SK-N-SH (cell line): ENCODE results near the gene ADORA2A. TPM values are rescaled to one million over a fixed set of nuclear protein-coding genes. Genes with fewer than 3 reads are reported as not detected.

Experiments used
- CTCF ChIA-PET: fragments of 300-600, 350-600 bp; formaldehyde crosslinking; extraction: SDS; loops from one replicate; lab custom pipeline; 2021; lab: Yijun Ruan, JAX
- POLR2A ChIA-PET: fragments of 350-600 bp; sonication (Branson Sonifier 250); formaldehyde crosslinking; extraction: SDS; loops from one replicate; lab custom pipeline; 2020; ENCODE audit warnings: antibody characterized with exemption, inconsistent platforms; lab: Yijun Ruan, JAX
- DNase-seq: peaks from one replicate; pipeline ENCODE4 v3.0.0; 2012
- H2AFZ ChIP-seq: fragments of 200-600 bp; sonication (generic); 2 replicates; pipeline ENCODE4 v1.8.1; 2016; ENCODE audit warnings: antibody characterized with exemption, mild to moderate bottlenecking, low read depth
- H3F3A ChIP-seq: fragments of 200-600 bp; sonication (generic); replicated peaks from 2 replicates; pipeline ENCODE3; 2016; ENCODE audit warnings: antibody characterized with exemption, mild to moderate bottlenecking; ENCODE audit not compliant: insufficient read depth
- H3K27ac ChIP-seq, 2 experiments: fragments of 200-500 bp in 1 of 2; fragments of 200-600 bp in 1 of 2; sonication (Bioruptor generic) in 1 of 2; sonication (generic), shearing (Covaris generic) in 1 of 2; 2 replicates each; pipeline versions ENCODE4 v1.5.1 to v1.6.1; 2014 to 2016; ENCODE audit warnings: low read depth in 2 of 2, inconsistent platforms in 1 of 2, low read length in 1 of 2, mild to moderate bottlenecking in 1 of 2, mixed read lengths in 1 of 2
- H3K27me3 ChIP-seq: fragments of 200-600 bp; sonication (generic), shearing (Covaris generic); 2 replicates; pipeline ENCODE4 v1.6.1; 2016; ENCODE audit warnings: mixed run types; ENCODE audit not compliant: insufficient read depth
- H3K36me3 ChIP-seq, 2 experiments: fragments of 200-500 bp in 1 of 2; fragments of 200-600 bp in 1 of 2; sonication (Bioruptor generic) in 1 of 2; sonication (generic) in 1 of 2; replicated peaks in 1 of 2; 2 replicates each; pipeline versions ENCODE3 to v1.5.1; 2014 to 2016; ENCODE audit warnings: low read length in 1 of 2, mild to moderate bottlenecking in 1 of 2; ENCODE audit not compliant: insufficient read depth in 2 of 2, control insufficient read depth in 1 of 2
- H3K4me1 ChIP-seq, 2 experiments: fragments of 200-500 bp in 1 of 2; fragments of 200-600 bp in 1 of 2; sonication (Bioruptor generic) in 1 of 2; sonication (generic), shearing (Covaris generic) in 1 of 2; 2 replicates each; pipeline versions ENCODE4 v1.5.1 to v1.6.1; 2014 to 2016; ENCODE audit warnings: low read depth in 1 of 2, low read length in 1 of 2, mixed run types in 1 of 2; ENCODE audit not compliant: insufficient read depth in 2 of 2, control insufficient read depth in 1 of 2
- H3K4me2 ChIP-seq: fragments of 200-600 bp; sonication (generic), shearing (Covaris generic); 2 replicates; pipeline ENCODE4 v1.6.1; 2017; ENCODE audit warnings: mixed run types
- H3K4me3 ChIP-seq, 2 experiments: fragments of 200-500 bp in 1 of 2; fragments of 200-600 bp in 1 of 2; sonication (Bioruptor generic) in 1 of 2; sonication (generic), shearing (Covaris generic) in 1 of 2; 2 replicates each; pipeline versions ENCODE4 v1.5.1 to v1.8.1; 2014 to 2016; ENCODE audit warnings: low read depth in 2 of 2, inconsistent platforms in 1 of 2, low read length in 1 of 2, mild to moderate bottlenecking in 1 of 2, mixed read lengths in 1 of 2, moderate library complexity in 1 of 2
- H3K79me2 ChIP-seq: fragments of 200-600 bp; sonication (generic); 2 replicates; pipeline ENCODE4 v1.8.1; 2017; ENCODE audit warnings: mild to moderate bottlenecking; ENCODE audit not compliant: insufficient read depth
- H3K9ac ChIP-seq: fragments of 200-600 bp; sonication (generic); 2 replicates; pipeline ENCODE4 v1.6.1; 2017; ENCODE audit warnings: mixed run types
- H3K9me2 ChIP-seq: fragments of 200-600 bp; sonication (generic); 2 replicates; pipeline ENCODE4 v1.6.1; 2017; ENCODE audit warnings: mixed run types
- H3K9me3 ChIP-seq: fragments of 200-600 bp; sonication (generic); 2 replicates; pipeline ENCODE4 v1.6.1; 2017; ENCODE audit warnings: mixed run types, mild to moderate bottlenecking, moderate library complexity
- H4K20me1 ChIP-seq: fragments of 200-600 bp; sonication (generic); 2 replicates; pipeline ENCODE4 v1.6.1; 2017; ENCODE audit warnings: mild to moderate bottlenecking, mixed run types; ENCODE audit not compliant: insufficient read depth
- ELF1 ChIP-seq: IDR thresholded peaks from 2 replicates; pipeline ENCODE4 v1.4.0; 2012
- EP300 ChIP-seq, 2 experiments: IDR thresholded peaks; 2 replicates each; pipeline versions ENCODE4 v1.4.0 to v1.6.1; 2012; ENCODE audit warnings: borderline replicate concordance in 1 of 2, low read depth in 1 of 2, low read length in 1 of 2
- EZH2phosphoT487 ChIP-seq: fragments of 200-600 bp; sonication (generic); IDR thresholded peaks from 2 replicates; pipeline ENCODE4 v1.6.1; 2017; ENCODE audit warnings: low read depth, mixed run types, mild to moderate bottlenecking, antibody characterized with exemption, moderate library complexity, borderline replicate concordance
- FOSL2 ChIP-seq: IDR thresholded peaks from 2 replicates; pipeline ENCODE4 v1.4.0; 2012; ENCODE audit warnings: low read depth, mild to moderate bottlenecking, moderate library complexity, borderline replicate concordance
- MXI1 ChIP-seq: IDR thresholded peaks from 2 replicates; pipeline ENCODE4 v1.6.1; 2012; ENCODE audit warnings: mild to moderate bottlenecking, low read depth, low read length, improper control_type of control experiment
- NFIC ChIP-seq: IDR thresholded peaks from 2 replicates; pipeline ENCODE4 v1.4.0; 2012; ENCODE audit warnings: borderline replicate concordance
- NRF1 ChIP-seq: IDR thresholded peaks from 2 replicates; pipeline ENCODE4 v1.6.1; 2012; ENCODE audit warnings: low read depth, mild to moderate bottlenecking, low read length
- POLR2AphosphoS5 ChIP-seq: IDR thresholded peaks from 2 replicates; pipeline ENCODE4 v1.6.1; 2012; ENCODE audit warnings: low read depth, low read length
- RAD21 ChIP-seq: IDR thresholded peaks from 2 replicates; pipeline ENCODE4 v1.6.1; 2012; ENCODE audit warnings: mild to moderate bottlenecking, low read length
- RCOR1 ChIP-seq: fragments of 150-350 bp; IDR thresholded peaks from 2 replicates; pipeline ENCODE4 v1.6.1; 2017; ENCODE audit warnings: antibody characterized with exemption, low read length
- RFX5 ChIP-seq: IDR thresholded peaks from 2 replicates; pipeline ENCODE4 v1.6.1; 2012; ENCODE audit warnings: mild to moderate bottlenecking, improper control_type of control experiment, low read length
- SIN3A ChIP-seq: IDR thresholded peaks from 2 replicates; pipeline ENCODE4 v1.6.1; 2012; ENCODE audit warnings: low read depth, mild to moderate bottlenecking, low read length, moderate library complexity, borderline replicate concordance
- TAF1 ChIP-seq: IDR thresholded peaks from 2 replicates; pipeline ENCODE4 v1.6.1; 2012; ENCODE audit warnings: low read depth, mild to moderate bottlenecking, low read length, moderate library complexity, borderline replicate concordance
- TCF12 ChIP-seq: IDR thresholded peaks from 2 replicates; pipeline ENCODE4 v1.4.0; 2012
- YY1 ChIP-seq: IDR thresholded peaks from 2 replicates; pipeline ENCODE4 v1.4.0; 2012; ENCODE audit warnings: low read depth, mild to moderate bottlenecking
- WGBS: methylation state at CpG from one replicate; pipeline ENCODE4 v1.1.6; 2017; ENCODE audit warnings: low lambda C conversion rate; 5-methylcytosine and 5-hydroxymethylcytosine counted together
- polyA plus RNA-seq, 3 experiments: library from polyadenylated mRNA; depleted of rRNA; stranded (reverse); fragments of >200 nt; gene quantifications; 2 replicates each; pipeline ENCODE4 v1.2.3, GENCODE V29; 2012
- TF ChIP-seq, protein P1 (sequence below): IDR thresholded peaks from 2 replicates; pipeline ENCODE4; 2012
- TF ChIP-seq, protein P2 (sequence below): IDR thresholded peaks from 2 replicates; pipeline ENCODE4 v1.4.0; 2012; ENCODE audit warnings: low read depth, borderline replicate concordance
- TF ChIP-seq, protein P3 (sequence below): fragments of 150-350 bp; IDR thresholded peaks from 2 replicates; pipeline ENCODE4 v1.6.1; 2016; ENCODE audit warnings: mild to moderate bottlenecking, low read depth, low read length
- TF ChIP-seq, protein P4 (sequence below): fragments of 150-350 bp; IDR thresholded peaks from 2 replicates; pipeline ENCODE4 v1.6.1; 2017; ENCODE audit warnings: antibody characterized with exemption, low read length, low read depth, borderline replicate concordance

ADORA2A gene
- polyA plus RNA-seq, 1 of the 3 experiments (the other 2 are of a cell fraction) = 9.3 TPM

DNA sequence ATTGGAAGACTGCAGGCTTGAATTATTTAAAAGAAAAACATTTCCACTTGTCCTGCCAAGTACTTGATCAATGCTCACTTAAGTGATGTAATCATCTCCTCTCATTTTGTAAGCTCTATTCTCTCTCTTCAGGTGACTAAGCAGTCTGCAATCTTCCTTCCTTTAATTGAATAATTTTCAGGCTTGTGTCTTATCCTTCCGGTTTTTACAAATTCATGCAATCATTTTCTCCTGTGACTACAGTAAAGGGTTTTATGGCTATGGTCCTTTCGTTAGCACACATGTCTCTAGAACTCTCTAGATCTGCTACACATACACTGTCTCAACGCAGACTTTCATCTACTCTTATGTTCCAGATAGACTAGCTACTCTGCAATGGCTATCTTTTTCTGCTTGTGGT lies 55.2 kb downstream of the ADORA2A start (continued):
- TF ChIP-seq, protein P1, sequence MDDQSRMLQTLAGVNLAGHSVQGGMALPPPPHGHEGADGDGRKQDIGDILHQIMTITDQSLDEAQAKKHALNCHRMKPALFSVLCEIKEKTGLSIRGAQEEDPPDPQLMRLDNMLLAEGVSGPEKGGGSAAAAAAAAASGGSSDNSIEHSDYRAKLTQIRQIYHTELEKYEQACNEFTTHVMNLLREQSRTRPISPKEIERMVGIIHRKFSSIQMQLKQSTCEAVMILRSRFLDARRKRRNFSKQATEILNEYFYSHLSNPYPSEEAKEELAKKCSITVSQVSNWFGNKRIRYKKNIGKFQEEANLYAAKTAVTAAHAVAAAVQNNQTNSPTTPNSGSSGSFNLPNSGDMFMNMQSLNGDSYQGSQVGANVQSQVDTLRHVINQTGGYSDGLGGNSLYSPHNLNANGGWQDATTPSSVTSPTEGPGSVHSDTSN = peak; percentile 49; the same call in 1 of the 2 replicates
- peak; percentile 42; the same call in 1 of the 2 replicates for TF ChIP-seq NFIC

DNA sequence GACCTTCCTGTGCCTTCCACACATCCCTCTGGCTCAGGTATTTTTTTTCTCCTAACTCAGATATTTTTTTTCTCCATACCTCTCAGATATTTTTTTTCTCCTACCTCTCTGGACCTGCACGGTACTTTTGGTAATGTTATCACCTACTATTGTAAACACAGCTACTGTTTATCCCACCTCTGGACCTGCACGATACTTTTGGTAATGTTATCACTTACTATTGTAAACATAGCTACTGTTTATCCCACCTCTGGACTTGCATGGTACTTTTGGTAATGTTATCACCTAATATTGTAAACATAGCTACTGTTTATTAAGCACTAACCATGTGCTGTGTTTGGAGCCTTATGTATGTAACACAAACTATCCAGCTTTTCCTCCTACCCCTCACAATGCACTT lies 55.6 kb downstream of the ADORA2A start:
- POLR2A ChIA-PET = no interaction called here
- CTCF ChIA-PET = interaction anchor here (0.9 to 1.2 kb wide), 3 partner anchors 14 to 59 kb away, joined by 3 read pairs; no protein-coding TSS in a partner anchor

DNA sequence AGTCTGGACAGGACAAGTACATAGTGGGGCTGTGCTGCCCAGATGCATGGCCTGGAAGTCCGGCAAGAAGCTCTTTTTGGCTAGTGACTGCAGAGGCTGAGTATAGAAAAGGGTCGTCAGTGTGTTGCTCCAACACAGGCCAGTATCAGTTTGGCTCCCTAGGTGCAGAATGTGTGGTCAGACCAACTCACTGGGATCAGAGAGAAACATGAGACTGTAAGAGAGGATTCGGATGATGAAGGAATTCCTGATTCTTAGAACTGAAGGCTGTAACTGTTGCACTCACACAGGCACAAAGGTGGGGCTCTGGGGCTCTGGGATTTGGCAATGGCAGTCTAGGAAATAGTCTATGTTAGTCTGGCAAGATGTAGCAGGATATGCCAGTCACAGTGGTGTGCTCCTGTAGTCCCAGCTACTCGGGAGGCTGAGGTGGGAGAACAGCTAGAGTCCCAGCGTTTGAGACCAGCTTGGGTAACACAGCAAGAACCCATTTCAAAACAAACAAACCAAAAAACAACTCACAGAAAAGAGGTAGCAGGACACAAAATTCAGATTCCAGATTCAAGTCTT lies 56.7 kb downstream of the ADORA2A start:
- Histone ChIP-seq H3K4me1 (peaks cover 0 to 42% of the 10 kb centered on the region in 2 experiments; a peak in 3 of 4 replicates), H3K36me3 (no peaks in the 10 kb centered on the region), H3K4me2 (no peak overlapping the region), H3F3A (peaks cover 66% of the 10 kb centered on the region), H3K9me2 (no peaks in the 10 kb centered on the region), H3K9me3 (no peaks in the 10 kb centered on the region), H3K4me3 (no peak overlapping the region), H4K20me1 (no peaks in the 10 kb centered on the region), H3K27me3 (no peaks in the 10 kb centered on the region), H3K9ac (no peak overlapping the region), H3K79me2 (no peaks in the 10 kb centered on the region), H2AFZ (peak overlapping the region; percentile 42; the same call in 1 of the 2 replicates), H3K27ac (0 out of 4 replicates have a peak overlapping the region, but pooled peaks of 1 of the 2 experiments have one; percentile 4)
- no peak for DNase-seq
- POLR2A ChIA-PET = no interaction called here
- TF ChIP-seq RAD21 (no peak), TCF12 (no peak), YY1 (no peak), POLR2AphosphoS5 (no peak), ELF1 (no peak), NFIC (no peak), EP300 (IDR thresholded peaks at IDR 0.05; ENCODE audit: borderline replicate concordance in 1 of 2, low read depth in 1 of 2, low read length in 1 of 2) (no peak), NRF1 (no peak), SIN3A (no peak), RFX5 (no peak), TAF1 (no peak), FOSL2 (no peak)
- TF ChIP-seq, protein P2, sequence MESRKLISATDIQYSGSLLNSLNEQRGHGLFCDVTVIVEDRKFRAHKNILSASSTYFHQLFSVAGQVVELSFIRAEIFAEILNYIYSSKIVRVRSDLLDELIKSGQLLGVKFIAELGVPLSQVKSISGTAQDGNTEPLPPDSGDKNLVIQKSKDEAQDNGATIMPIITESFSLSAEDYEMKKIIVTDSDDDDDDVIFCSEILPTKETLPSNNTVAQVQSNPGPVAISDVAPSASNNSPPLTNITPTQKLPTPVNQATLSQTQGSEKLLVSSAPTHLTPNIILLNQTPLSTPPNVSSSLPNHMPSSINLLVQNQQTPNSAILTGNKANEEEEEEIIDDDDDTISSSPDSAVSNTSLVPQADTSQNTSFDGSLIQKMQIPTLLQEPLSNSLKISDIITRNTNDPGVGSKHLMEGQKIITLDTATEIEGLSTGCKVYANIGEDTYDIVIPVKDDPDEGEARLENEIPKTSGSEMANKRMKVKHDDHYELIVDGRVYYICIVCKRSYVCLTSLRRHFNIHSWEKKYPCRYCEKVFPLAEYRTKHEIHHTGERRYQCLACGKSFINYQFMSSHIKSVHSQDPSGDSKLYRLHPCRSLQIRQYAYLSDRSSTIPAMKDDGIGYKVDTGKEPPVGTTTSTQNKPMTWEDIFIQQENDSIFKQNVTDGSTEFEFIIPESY = no peak
- TF ChIP-seq, protein P3, sequence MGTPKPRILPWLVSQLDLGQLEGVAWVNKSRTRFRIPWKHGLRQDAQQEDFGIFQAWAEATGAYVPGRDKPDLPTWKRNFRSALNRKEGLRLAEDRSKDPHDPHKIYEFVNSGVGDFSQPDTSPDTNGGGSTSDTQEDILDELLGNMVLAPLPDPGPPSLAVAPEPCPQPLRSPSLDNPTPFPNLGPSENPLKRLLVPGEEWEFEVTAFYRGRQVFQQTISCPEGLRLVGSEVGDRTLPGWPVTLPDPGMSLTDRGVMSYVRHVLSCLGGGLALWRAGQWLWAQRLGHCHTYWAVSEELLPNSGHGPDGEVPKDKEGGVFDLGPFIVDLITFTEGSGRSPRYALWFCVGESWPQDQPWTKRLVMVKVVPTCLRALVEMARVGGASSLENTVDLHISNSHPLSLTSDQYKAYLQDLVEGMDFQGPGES = no peak
- TF ChIP-seq, protein P4, sequence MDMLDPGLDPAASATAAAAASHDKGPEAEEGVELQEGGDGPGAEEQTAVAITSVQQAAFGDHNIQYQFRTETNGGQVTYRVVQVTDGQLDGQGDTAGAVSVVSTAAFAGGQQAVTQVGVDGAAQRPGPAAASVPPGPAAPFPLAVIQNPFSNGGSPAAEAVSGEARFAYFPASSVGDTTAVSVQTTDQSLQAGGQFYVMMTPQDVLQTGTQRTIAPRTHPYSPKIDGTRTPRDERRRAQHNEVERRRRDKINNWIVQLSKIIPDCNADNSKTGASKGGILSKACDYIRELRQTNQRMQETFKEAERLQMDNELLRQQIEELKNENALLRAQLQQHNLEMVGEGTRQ = no peak
- TF ChIP-seq, protein P1 = no peak
- CTCF ChIA-PET = interaction anchor here (0.9 to 1.4 kb wide), 5 partner anchors 13 to 60 kb away, joined by 3 to 5 read pairs (median 3); no protein-coding TSS in a partner anchor
- WGBS = 88% methylated on average over 5 of the region's 5 CpGs

More for the DNA sequence above, 55.6 kb downstream of the ADORA2A start:
- Histone ChIP-seq H3K27ac (peak overlapping the region; percentile 9 to 70; a peak in 3 of 4 replicates), H4K20me1 (no peaks in the 10 kb centered on the region), H3K9ac (no peak overlapping the region), H2AFZ (no peak overlapping the region), H3K79me2 (no peaks in the 10 kb centered on the region), H3K9me2 (no peaks in the 10 kb centered on the region), H3K9me3 (no peaks in the 10 kb centered on the region), H3F3A (peaks cover 66% of the 10 kb centered on the region), H3K4me3 (no peak overlapping the region), H3K27me3 (no peaks in the 10 kb centered on the region), H3K36me3 (no peaks in the 10 kb centered on the region), H3K4me1 (peaks cover 0 to 42% of the 10 kb centered on the region in 2 experiments; a peak in 3 of 4 replicates), H3K4me2 (peak overlapping the region; percentile 50; the same call in 1 of the 2 replicates)
- TF ChIP-seq RCOR1 (no peak), ELF1 (no peak), EP300 (IDR thresholded peaks at IDR 0.05; ENCODE audit: borderline replicate concordance in 1 of 2, low read depth in 1 of 2, low read length in 1 of 2) (no peak), MXI1 (no peak), POLR2AphosphoS5 (no peak), EZH2phosphoT487 (no peak)
- DNase-seq = no peak
- 91% methylated on average over 2 of the region's 2 CpGs for WGBS
